GM23248 (cell line): ENCODE data around the gene NR3C1.
"Not testable (repeated sequence)": the region's sequence is repeated elsewhere in the genome, so short reads cannot be mapped to it uniquely, and the experiment has no call there.

ENCODE experiments used
- EZH2 ChIP-seq: fragments of 200-600 bp; sonication (generic); IDR thresholded peaks from 2 replicates; pipeline ENCODE4 v1.6.1; 2018; ENCODE audit warnings: antibody characterized with exemption, mild to moderate bottlenecking; ENCODE audit not compliant: insufficient read depth, poor library complexity, severe bottlenecking
- EZH2phosphoT487 ChIP-seq: fragments of 200-600 bp; sonication (generic); IDR thresholded peaks from 2 replicates; pipeline ENCODE4 v1.6.1; 2018; ENCODE audit warnings: antibody characterized with exemption, moderate library complexity, mild to moderate bottlenecking, low read depth; ENCODE audit not compliant: insufficient read depth

DNA sequence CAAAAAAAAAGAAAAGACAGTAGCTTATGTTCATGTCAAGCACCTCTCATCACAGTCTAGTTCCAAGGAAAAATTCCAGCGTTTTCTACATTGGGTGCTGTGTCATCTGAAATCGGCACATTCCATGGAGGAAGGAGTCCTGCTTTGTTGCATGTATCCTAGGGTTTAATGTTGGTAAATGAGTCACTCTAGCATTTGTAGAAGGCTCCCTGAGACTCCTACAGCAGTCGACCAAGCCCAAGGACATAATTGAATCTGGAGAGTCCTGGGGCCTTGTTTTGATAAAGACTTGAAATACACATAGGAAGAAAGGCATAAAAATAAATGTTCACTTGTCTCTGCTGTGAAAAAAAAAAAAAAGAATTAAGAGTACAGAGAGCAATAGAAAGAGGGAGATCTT, 69.1 kb downstream of the NR3C1 start:
- TF ChIP-seq EZH2phosphoT487, EZH2: not testable (repeated sequence)
